Osteoblast (primary cell): ENCODE measurements around the gene SULT1A1. TPM values are rescaled to one million over a fixed set of nuclear protein-coding genes. Genes with fewer than 3 reads are reported as not detected.
"Not testable (repeated sequence)": the region's sequence is repeated elsewhere in the genome, so short reads cannot be mapped to it uniquely, and the experiment has no call there.

ENCODE experiments used
- DNase-seq: peaks from one replicate; pipeline ENCODE4 v3.0.0; 2011; ENCODE audit warnings: low spot score, mixed read lengths; ENCODE audit not compliant: insufficient read length; ENCODE audit errors: missing footprints
- H2AFZ ChIP-seq: 2 replicates; pipeline ENCODE4 v1.6.0; 2011; ENCODE audit warnings: mild to moderate bottlenecking, low read length
- H3K27ac ChIP-seq: 2 replicates; pipeline ENCODE4 v1.5.1; 2011; ENCODE audit warnings: mild to moderate bottlenecking, low read depth, low read length, moderate library complexity
- H3K27me3 ChIP-seq: 2 replicates; pipeline ENCODE4 v1.6.0; 2012; ENCODE audit warnings: mild to moderate bottlenecking, control low read depth, inconsistent platforms, low read length, moderate library complexity; ENCODE audit not compliant: insufficient read depth
- H3K36me3 ChIP-seq: 2 replicates; pipeline ENCODE4 v1.5.1; 2011; ENCODE audit warnings: mild to moderate bottlenecking, low read length, control low read depth, moderate library complexity; ENCODE audit not compliant: insufficient read depth
- H3K4me1 ChIP-seq: 2 replicates; pipeline ENCODE4 v1.5.1; 2011; ENCODE audit warnings: mild to moderate bottlenecking, low read length, control low read depth, moderate library complexity; ENCODE audit not compliant: insufficient read depth
- H3K4me2 ChIP-seq: 2 replicates; pipeline ENCODE4 v1.6.0; 2011; ENCODE audit warnings: mild to moderate bottlenecking, low read length; ENCODE audit not compliant: insufficient read depth
- H3K4me3 ChIP-seq: fragments of 200-600 bp; sonication (generic); 3 replicates; pipeline ENCODE4 v1.5.1; 2012; ENCODE audit warnings: mild to moderate bottlenecking, low read length, inconsistent platforms; ENCODE audit not compliant: insufficient read depth
- H3K79me2 ChIP-seq: 2 replicates; pipeline ENCODE4 v1.6.0; 2012; ENCODE audit warnings: mild to moderate bottlenecking, low read length, control low read depth, inconsistent platforms; ENCODE audit not compliant: insufficient read depth
- H3K9me3 ChIP-seq: 2 replicates; pipeline ENCODE4 v1.5.1; 2011; ENCODE audit warnings: low read depth, low read length, control low read depth
- H4K20me1 ChIP-seq: 2 replicates; pipeline ENCODE4 v1.6.0; 2012; ENCODE audit warnings: mild to moderate bottlenecking, low read length, control low read depth; ENCODE audit not compliant: insufficient read depth
- total RNA-seq: library from RNA; depleted of rRNA; stranded (reverse); fragments of >200 nt; gene quantifications from 2 replicates; pipeline ENCODE4 v1.2.3, GENCODE V29; 2012
- TF ChIP-seq, protein P1 (sequence below): IDR thresholded peaks from 2 replicates; pipeline ENCODE4 v1.5.1; 2011; ENCODE audit warnings: mild to moderate bottlenecking, low read depth, low read length, moderate library complexity; ENCODE audit errors: extremely low read depth

The SULT1A1 gene
- total RNA-seq, 1 donor, result 2.9 TPM

DNA sequence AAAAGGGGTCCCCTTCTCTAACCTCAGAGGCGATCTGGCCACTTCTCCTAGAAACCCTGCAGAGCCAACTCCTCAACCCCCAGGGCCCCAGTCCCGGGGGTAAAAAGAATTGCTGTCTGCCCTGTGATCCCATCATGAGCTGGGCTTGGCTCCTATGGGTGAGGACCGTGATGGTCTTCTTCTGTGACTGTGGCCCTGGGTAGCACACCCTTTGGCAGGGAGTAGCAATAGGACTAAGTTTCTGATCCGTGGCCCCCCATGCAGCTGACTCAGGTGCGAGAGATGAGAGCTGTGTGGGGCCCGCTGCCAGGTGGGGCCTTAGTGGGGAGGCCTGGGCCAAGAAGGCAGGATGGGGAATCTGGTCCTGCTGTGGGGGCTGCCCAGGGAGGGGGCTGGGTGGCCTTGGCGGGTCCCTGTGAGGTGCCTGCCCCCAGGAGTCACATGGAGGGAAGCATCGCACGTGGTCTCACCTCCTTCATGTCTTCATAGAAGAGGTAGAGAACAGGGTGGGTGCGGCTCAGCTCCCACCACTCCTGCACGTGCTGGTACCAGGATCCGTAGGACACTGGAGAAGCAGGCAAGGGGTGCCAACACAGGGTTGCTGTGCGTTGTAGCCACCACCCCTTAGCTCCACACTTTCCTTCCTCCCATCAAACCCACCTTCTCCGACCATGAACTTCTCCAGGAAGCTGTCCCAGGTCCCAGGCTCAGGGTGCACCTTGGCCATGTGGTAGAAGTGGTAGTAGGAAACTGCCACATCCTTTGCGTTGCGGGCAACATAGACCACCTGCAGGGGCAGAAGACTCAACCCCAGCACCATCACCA, 3.3 kb downstream of the SULT1A1 start:
- no peaks in the 10 kb centered on the region for H3K36me3 ChIP-seq
- no peaks in the 10 kb centered on the region for H3K9me3 ChIP-seq
- H3K79me2 ChIP-seq, result no peaks in the 10 kb centered on the region
- peaks cover 4% of the 10 kb centered on the region for H3K27me3 ChIP-seq
- peak; percentile 80 for DNase-seq
- no peak overlapping the region for H2AFZ ChIP-seq
- H4K20me1 ChIP-seq, result no peaks in the 10 kb centered on the region
- H3K4me1 ChIP-seq, result no peaks in the 10 kb centered on the region
- no peak overlapping the region for H3K27ac ChIP-seq
- H3K4me3 ChIP-seq, result no peak overlapping the region
- H3K4me2 ChIP-seq, result no peak overlapping the region
- TF ChIP-seq, protein P1, sequence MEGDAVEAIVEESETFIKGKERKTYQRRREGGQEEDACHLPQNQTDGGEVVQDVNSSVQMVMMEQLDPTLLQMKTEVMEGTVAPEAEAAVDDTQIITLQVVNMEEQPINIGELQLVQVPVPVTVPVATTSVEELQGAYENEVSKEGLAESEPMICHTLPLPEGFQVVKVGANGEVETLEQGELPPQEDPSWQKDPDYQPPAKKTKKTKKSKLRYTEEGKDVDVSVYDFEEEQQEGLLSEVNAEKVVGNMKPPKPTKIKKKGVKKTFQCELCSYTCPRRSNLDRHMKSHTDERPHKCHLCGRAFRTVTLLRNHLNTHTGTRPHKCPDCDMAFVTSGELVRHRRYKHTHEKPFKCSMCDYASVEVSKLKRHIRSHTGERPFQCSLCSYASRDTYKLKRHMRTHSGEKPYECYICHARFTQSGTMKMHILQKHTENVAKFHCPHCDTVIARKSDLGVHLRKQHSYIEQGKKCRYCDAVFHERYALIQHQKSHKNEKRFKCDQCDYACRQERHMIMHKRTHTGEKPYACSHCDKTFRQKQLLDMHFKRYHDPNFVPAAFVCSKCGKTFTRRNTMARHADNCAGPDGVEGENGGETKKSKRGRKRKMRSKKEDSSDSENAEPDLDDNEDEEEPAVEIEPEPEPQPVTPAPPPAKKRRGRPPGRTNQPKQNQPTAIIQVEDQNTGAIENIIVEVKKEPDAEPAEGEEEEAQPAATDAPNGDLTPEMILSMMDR, result no peak

DNA sequence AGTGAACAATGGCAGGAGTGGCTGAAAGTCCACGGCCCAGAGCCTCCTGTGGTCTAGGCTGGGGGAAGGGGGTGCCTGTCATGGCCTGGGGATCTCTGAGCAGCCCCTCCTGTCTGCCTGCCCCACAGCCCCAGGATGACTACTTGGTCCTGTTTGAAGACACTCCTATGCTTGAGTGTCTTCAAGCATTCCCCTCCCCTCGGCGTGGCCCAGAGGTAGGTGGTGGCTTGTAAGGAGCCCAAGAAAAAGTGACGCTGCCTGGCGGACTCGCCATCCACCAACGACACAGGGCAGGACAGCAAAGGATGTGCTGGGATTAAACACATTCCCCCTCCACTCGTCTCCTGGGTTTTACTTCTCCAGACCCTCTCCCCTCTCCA, 5.7 kb downstream of the SULT1A1 start:
- Histone ChIP-seq H4K20me1 (no peaks in the 10 kb centered on the region), H3K9me3 (no peaks in the 10 kb centered on the region), H3K79me2 (no peaks in the 10 kb centered on the region), H2AFZ (no peak overlapping the region), H3K27ac (no peak overlapping the region), H3K4me3 (no peak overlapping the region), H3K4me1 (no peaks in the 10 kb centered on the region), H3K4me2 (no peak overlapping the region), H3K27me3 (peaks cover 4% of the 10 kb centered on the region), H3K36me3 (no peaks in the 10 kb centered on the region)
- TF ChIP-seq, protein P1, result no peak
- DNase-seq, result no peak

DNA sequence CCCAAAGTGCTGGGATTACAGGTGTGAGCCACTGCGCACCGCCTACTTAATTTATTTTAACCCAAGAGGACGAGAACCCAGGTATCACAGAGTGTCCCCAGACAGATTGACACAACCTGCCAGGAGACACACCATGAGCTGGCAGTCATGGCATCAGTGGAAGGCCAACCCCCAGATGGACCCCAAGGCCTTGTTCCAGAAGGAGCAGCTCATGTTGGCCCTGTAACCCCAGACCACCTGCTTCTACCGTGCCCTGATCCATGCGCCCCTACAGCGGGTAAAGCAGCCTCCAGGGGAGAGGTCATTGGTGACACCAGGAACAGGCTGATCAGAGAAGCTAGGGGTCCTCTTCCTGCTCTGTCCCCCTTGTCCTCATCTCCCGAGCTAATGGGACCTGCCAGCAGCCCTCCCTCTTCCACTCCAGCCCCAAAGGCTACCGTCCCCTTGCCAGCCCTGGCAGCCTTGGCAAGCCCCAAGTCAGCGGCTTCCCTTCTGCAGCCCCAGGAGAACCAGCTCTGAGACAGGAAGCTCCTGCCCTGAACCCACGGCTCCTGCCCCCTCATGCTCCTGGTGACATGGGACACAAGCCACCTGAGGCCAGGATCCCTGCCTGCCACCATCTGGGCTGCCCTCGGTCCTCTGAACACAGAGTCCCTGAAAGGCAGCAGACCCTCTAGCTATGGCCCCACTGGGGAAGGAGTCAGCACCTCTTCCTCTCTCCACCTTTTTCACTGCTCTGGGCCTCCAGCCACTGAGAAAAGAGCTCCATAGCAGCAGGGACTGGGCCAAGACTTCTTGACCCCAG, 6.3 kb downstream of the SULT1A1 start:
- H2AFZ ChIP-seq, result no peak overlapping the region
- H3K4me3 ChIP-seq, result no peak overlapping the region
- peak; percentile 76 for DNase-seq
- H3K27me3 ChIP-seq, result peaks cover 4% of the 10 kb centered on the region
- H3K4me2 ChIP-seq, result no peak overlapping the region
- H3K9me3 ChIP-seq, result no peaks in the 10 kb centered on the region
- no peaks in the 10 kb centered on the region for H4K20me1 ChIP-seq
- no peaks in the 10 kb centered on the region for H3K79me2 ChIP-seq
- no peaks in the 10 kb centered on the region for H3K36me3 ChIP-seq
- no peaks in the 10 kb centered on the region for H3K4me1 ChIP-seq
- no peak overlapping the region for H3K27ac ChIP-seq
- TF ChIP-seq, protein P1, result no peak

DNA sequence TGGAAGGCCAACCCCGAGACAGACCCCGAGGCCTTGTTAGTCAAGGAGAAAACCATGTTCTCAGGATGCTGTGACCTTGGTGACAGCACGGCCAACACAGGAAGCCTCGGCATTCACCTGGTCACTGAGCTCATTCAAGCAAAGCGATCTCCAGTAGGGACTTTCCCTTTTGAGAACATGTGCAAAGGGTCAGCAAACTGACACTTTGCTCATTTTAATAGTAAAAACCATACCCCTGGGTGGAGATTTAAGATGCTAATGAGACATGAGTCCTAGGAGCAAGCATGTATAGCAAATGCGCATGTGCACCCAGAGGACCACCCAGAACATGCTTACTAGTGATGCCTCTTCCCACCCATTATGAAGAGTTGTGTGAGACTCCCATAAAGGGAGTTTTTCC, 7.3 kb downstream of the SULT1A1 start:
- no peak for DNase-seq
- Histone ChIP-seq H3K27ac (no peak overlapping the region), H4K20me1 (no peaks in the 10 kb centered on the region), H3K4me1 (no peaks in the 10 kb centered on the region), H3K36me3 (no peaks in the 10 kb centered on the region), H3K4me2 (no peak overlapping the region), H3K4me3 (no peak overlapping the region), H3K27me3 (peaks cover 4% of the 10 kb centered on the region), H3K79me2 (no peaks in the 10 kb centered on the region), H3K9me3 (no peaks in the 10 kb centered on the region), H2AFZ (no peak overlapping the region)
- TF ChIP-seq, protein P1, result no peak

DNA sequence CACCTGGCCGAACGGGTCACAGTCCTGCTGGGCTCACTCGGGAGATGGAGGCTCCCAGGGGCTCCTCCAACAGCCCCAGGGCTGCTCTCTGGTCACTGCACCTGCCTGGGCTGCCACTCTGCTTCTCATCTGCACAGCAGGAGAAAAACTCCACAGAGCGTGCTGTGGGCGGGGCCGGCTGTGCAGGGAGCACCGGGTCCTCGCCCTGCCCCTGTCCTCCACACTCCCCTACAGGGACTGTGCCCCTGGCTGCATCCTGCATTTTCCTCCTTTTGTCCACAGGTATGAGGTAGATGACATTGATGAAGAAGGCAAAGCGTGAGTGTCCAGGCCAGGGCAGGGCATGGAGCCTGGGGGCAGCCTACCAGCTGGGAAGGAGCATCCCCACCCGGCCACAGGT, 7.8 kb downstream of the SULT1A1 start:
- H3K4me2 ChIP-seq, H3K4me3 ChIP-seq, H3K9me3 ChIP-seq, H3K79me2 ChIP-seq, H2AFZ ChIP-seq, H3K27ac ChIP-seq, H4K20me1 ChIP-seq, H3K27me3 ChIP-seq, H3K36me3 ChIP-seq, DNase-seq, H3K4me1 ChIP-seq: not testable (repeated sequence)

DNA sequence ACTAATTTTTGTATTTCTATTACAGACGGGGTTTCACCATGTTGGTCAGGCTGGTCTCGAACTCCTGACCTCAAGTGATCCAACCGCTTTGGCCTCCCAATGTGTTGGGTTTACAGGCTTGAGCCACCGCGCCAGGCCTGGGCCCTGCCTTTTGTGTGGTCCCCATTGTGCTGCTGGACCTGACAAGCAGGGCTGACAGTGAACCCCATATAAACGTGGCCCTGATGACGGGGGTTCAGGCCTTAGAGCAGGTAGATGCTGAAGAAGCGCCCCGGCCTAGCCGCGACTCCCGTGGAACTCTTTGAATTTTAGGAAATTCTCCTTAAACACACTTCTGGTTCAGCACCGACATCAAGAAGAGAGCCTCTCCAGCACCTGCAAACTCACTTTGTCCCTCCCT, 8.3 kb downstream of the SULT1A1 start:
- not testable (repeated sequence) for H4K20me1 ChIP-seq, H3K4me2 ChIP-seq, H3K4me1 ChIP-seq, H2AFZ ChIP-seq, H3K9me3 ChIP-seq, H3K27ac ChIP-seq, H3K79me2 ChIP-seq, H3K4me3 ChIP-seq, H3K36me3 ChIP-seq, DNase-seq, H3K27me3 ChIP-seq
